ENCODE measurements around the gene VPS13D. TPM values are rescaled to one million over a fixed set of nuclear protein-coding genes. Genes with fewer than 3 reads are reported as not detected.
"Not testable (repeated sequence)": the region's sequence is repeated elsewhere in the genome, so short reads cannot be mapped to it uniquely, and the experiment has no call there.

Gene VPS13D
- total RNA-seq, 1 donor from 2014 or later, result 88.9 TPM

DNA sequence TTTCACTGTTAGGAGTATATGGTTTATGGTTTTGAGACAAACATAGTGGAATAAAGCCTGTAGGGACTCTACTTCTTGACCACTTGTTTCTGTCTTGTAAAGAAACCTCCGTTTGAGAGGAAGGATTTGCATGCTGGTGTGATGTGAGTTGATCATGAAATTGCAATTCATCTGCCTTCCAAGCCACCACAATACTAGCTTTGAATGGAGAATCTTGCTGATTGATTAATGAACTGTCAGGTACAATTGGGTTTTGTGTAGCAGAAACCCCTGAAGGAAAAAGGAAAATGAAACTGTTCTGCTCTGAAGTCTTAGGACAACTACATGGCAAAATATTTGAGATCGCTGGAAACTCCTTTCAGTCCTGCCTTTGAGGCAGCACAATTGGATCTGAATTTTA lies 90.7 kb downstream of the VPS13D start:
- Histone ChIP-seq H3K9me3 (no peaks in the 10 kb centered on the region), H3K4me3 (no peak overlapping the region), H3K36me3 (peaks cover 0 to 59% of the 10 kb centered on the region in 2 donors), H3K4me1 (peaks cover 4% of the 10 kb centered on the region), H3K27ac (no peak overlapping the region), H3K27me3 (no peaks in the 10 kb centered on the region)
- intact Hi-C loops (cut with DNase I), result no loop called here
- DNase-seq (ENCODE audit: extremely low spot score in 2 of 2), result no peak
- TF ChIP-seq POLR2AphosphoS5 (IDR thresholded peaks at IDR 0.05; ENCODE audit: insufficient read depth in 1 of 2, low read depth in 1 of 2) (no peak), POLR2A (IDR thresholded peaks at IDR 0.05) (no peak)
- TF ChIP-seq, protein P1, sequence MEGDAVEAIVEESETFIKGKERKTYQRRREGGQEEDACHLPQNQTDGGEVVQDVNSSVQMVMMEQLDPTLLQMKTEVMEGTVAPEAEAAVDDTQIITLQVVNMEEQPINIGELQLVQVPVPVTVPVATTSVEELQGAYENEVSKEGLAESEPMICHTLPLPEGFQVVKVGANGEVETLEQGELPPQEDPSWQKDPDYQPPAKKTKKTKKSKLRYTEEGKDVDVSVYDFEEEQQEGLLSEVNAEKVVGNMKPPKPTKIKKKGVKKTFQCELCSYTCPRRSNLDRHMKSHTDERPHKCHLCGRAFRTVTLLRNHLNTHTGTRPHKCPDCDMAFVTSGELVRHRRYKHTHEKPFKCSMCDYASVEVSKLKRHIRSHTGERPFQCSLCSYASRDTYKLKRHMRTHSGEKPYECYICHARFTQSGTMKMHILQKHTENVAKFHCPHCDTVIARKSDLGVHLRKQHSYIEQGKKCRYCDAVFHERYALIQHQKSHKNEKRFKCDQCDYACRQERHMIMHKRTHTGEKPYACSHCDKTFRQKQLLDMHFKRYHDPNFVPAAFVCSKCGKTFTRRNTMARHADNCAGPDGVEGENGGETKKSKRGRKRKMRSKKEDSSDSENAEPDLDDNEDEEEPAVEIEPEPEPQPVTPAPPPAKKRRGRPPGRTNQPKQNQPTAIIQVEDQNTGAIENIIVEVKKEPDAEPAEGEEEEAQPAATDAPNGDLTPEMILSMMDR (IDR thresholded peaks at IDR 0.05), result no peak

DNA sequence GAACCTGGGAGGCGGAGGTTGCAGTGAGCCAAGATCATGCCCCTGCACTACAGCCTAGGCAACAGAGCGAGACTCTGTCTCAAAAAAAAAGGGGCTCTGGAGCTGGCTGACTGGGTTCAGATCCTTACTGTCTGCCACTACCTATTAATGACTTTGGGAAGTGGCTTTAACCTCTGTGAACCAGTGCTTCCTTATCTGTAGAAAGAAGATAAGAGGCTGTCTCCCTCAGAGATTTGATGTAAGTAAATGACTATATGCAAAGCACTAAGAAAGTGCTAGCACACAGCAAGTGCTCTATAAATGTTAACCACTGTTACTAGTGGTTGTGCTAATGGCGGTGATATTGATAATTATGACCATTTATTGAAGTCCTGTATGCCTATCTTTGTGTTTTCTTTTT lies 94.6 kb downstream of the VPS13D start:
- Histone ChIP-seq H3K4me3 (no peak overlapping the region), H3K27ac (no peak overlapping the region), H3K4me1 (no peaks in the 10 kb centered on the region), H3K9me3 (no peaks in the 10 kb centered on the region), H3K27me3 (no peaks in the 10 kb centered on the region), H3K36me3 (peaks cover 0 to 64% of the 10 kb centered on the region in 2 donors)
- intact Hi-C loops (cut with DNase I), result no loop called here
- TF ChIP-seq POLR2AphosphoS5 (IDR thresholded peaks at IDR 0.05; ENCODE audit: insufficient read depth in 1 of 2, low read depth in 1 of 2), result no peak
- TF ChIP-seq, protein P1 (IDR thresholded peaks at IDR 0.05), result no peak
- no peak for TF ChIP-seq POLR2A (IDR thresholded peaks at IDR 0.05)
- no peak for DNase-seq (ENCODE audit: extremely low spot score in 2 of 2)

DNA sequence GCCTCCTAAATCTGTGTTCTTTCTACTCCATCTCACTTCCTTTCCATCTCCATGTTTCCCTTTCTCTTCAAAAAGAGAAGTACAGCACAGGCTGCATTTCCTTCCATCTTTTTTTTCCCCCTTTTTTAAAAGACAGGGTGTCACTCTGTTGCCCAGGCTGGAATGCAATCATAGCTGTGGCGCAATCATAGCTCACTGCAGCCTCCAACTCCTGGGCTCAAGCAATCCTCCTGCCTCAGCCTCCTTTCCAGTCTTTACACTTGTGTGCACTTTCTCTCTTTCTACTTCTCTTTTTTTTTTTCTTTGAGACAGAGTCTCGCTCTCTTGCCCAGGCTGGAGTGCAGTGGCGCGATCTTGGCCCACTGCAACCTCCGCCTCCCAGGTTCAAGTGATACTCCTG lies 95.1 kb downstream of the VPS13D start:
- H3K27me3 ChIP-seq; DNase-seq (ENCODE audit: extremely low spot score in 2 of 2); H3K9me3 ChIP-seq; intact Hi-C loops (cut with DNase I); H3K4me3 ChIP-seq; H3K4me1 ChIP-seq; H3K27ac ChIP-seq: not testable (repeated sequence)
- H3K36me3 ChIP-seq, result peaks cover 0 to 64% of the 10 kb centered on the region in 2 donors

DNA sequence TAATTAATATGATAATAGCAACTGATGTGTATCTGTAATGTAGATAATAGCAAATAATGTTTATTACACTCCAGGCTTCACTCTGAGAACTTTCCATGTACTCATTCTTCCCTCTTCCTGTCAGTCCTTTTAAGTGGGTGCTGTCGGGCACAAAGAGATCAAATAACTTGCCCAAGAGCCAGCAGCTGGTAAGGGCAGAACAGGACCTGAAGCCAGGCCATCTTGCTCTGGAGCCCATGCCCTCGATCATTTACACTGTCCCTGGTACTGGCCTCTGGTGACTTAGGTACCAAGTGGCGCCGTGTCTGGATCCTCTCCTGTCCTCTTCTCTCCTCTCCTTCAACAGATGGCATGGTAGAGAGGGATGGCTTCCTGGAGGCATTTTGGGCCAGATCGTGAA lies 97.2 kb downstream of the VPS13D start:
- no peak for DNase-seq (ENCODE audit: extremely low spot score in 2 of 2)
- intact Hi-C loops (cut with DNase I), result no loop called here
- no peak overlapping the region for H3K4me3 ChIP-seq
- no peaks in the 10 kb centered on the region for H3K4me1 ChIP-seq
- TF ChIP-seq POLR2AphosphoS5 (IDR thresholded peaks at IDR 0.05; ENCODE audit: insufficient read depth in 1 of 2, low read depth in 1 of 2) (no peak), POLR2A (IDR thresholded peaks at IDR 0.05) (no peak)
- TF ChIP-seq, protein P1 (IDR thresholded peaks at IDR 0.05), result no peak
- H3K9me3 ChIP-seq, result no peaks in the 10 kb centered on the region
- no peaks in the 10 kb centered on the region for H3K27me3 ChIP-seq
- H3K27ac ChIP-seq, result no peak overlapping the region
- peaks cover 0 to 67% of the 10 kb centered on the region in 2 donors for H3K36me3 ChIP-seq

DNA sequence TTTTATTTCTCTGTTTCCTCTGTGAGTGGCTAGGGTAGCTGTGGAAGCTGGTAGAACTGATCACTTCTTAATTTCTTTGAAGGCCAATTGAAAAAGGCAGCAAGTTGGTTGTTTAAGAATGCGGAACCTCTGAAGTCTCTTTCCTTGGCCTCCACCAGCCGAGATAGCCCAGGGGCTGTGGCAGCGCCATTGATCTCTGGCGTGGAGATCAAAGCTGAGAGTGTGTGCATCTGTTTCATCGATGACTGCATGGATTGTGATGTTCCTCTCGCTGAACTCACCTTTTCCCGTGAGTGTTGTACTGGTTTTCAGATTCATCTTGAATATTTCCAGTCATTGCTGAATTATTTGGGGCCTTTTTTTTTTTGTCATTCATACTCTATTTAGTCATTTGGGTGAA lies 97.7 kb downstream of the VPS13D start:
- no peak for DNase-seq (ENCODE audit: extremely low spot score in 2 of 2)
- H3K27me3 ChIP-seq, result no peaks in the 10 kb centered on the region
- H3K9me3 ChIP-seq, result no peaks in the 10 kb centered on the region
- H3K36me3 ChIP-seq, result peaks cover 0 to 61% of the 10 kb centered on the region in 2 donors
- no peak overlapping the region for H3K4me3 ChIP-seq
- intact Hi-C loops (cut with DNase I), result no loop called here
- H3K27ac ChIP-seq, result no peak overlapping the region
- H3K4me1 ChIP-seq, result no peaks in the 10 kb centered on the region
- TF ChIP-seq POLR2AphosphoS5 (IDR thresholded peaks at IDR 0.05; ENCODE audit: insufficient read depth in 1 of 2, low read depth in 1 of 2) (no peak), POLR2A (IDR thresholded peaks at IDR 0.05) (no peak)
- TF ChIP-seq, protein P1 (IDR thresholded peaks at IDR 0.05), result no peak

Data from vagina (tissue), 2 donors.